Astrocyte (in vitro differentiated cells and primary cell): ENCODE measurements around the gene B4GALNT3.

Experiments used
- EZH2 ChIP-seq: IDR thresholded peaks from 2 replicates; pipeline ENCODE4 v1.6.1; 2012; ENCODE audit warnings: mild to moderate bottlenecking, low read length, inconsistent platforms; ENCODE audit not compliant: insufficient read depth
- TF ChIP-seq, protein P1 (sequence below): IDR thresholded peaks from 2 replicates; pipeline ENCODE4 v1.5.1; 2011; ENCODE audit warnings: low read depth, mild to moderate bottlenecking, inconsistent platforms, low read length, moderate library complexity; ENCODE audit not compliant: insufficient read depth

DNA sequence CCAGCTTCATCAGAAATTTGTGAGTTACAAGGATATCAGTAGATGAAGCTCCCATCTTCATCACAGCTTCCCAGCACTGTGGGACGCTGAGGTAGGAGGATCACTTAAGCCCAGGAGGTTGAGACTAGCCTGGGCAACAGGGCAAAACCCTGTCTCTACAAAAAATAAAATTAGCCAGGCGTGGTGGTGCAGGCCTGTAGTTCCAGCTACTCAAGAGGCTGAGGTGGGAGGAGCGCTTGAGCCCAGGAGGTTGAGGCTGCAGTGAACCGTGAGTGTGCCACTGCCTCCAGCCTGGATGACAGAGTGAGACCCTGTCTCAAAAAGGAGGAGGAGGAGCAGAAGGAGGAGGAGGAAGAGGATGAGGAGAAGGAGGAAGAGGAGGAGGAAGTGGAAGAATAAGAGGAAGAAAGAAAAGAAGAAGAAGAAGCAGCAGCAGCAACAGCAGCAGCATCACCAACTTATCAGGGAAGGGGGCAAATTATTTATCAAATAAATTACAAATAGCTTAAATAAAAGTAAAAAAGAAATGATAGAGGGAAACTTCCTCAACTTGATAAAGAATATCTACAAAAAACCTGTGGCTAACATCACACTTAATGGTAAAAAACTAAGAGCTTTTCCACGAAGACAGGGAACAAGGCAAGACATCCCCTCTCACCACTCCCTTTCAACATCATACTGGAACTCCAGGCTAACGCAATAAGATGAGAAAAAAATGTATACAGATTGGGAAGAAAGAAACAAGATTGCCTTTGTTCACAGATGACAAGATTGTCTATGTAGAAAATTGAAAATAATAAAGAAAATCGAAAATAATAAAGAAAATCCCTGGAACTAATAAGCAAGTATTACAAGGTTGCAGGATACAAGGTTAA, 133.9 kb downstream of the B4GALNT3 start:
- TF ChIP-seq, protein P1, sequence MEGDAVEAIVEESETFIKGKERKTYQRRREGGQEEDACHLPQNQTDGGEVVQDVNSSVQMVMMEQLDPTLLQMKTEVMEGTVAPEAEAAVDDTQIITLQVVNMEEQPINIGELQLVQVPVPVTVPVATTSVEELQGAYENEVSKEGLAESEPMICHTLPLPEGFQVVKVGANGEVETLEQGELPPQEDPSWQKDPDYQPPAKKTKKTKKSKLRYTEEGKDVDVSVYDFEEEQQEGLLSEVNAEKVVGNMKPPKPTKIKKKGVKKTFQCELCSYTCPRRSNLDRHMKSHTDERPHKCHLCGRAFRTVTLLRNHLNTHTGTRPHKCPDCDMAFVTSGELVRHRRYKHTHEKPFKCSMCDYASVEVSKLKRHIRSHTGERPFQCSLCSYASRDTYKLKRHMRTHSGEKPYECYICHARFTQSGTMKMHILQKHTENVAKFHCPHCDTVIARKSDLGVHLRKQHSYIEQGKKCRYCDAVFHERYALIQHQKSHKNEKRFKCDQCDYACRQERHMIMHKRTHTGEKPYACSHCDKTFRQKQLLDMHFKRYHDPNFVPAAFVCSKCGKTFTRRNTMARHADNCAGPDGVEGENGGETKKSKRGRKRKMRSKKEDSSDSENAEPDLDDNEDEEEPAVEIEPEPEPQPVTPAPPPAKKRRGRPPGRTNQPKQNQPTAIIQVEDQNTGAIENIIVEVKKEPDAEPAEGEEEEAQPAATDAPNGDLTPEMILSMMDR: no peak
- TF ChIP-seq EZH2: no peak
